Epidermal melanocyte (primary cell): Measurements from ENCODE around the gene PTGES.

Source experiments
- DNase-seq: peaks from one replicate; pipeline ENCODE4 v3.0.0; 2011; ENCODE audit warnings: low spot score; ENCODE audit not compliant: insufficient read length

Gene PTGES

GRCh38 chr9:129746092-129746777 lies 6.6 kb downstream of the PTGES start:
- DNase-seq: no peak

GRCh38 chr9:129745200-129745599 lies 7.6 kb downstream of the PTGES start:
- DNase-seq: no peak

GRCh38 chr9:129740666-129741464 lies 12.0 kb downstream of the PTGES start:
- DNase-seq: no peak

GRCh38 chr9:129740174-129740573 lies 12.7 kb downstream of the PTGES start:
- DNase-seq: no peak

- no peak for DNase-seq
Observed at GRCh38 chr9:129739432-129739831, 13.4 kb downstream of the PTGES start.

- DNase-seq: peak; percentile 66
Observed at GRCh38 chr9:129737479-129738274, 15.2 kb downstream of the PTGES start.

DNA sequence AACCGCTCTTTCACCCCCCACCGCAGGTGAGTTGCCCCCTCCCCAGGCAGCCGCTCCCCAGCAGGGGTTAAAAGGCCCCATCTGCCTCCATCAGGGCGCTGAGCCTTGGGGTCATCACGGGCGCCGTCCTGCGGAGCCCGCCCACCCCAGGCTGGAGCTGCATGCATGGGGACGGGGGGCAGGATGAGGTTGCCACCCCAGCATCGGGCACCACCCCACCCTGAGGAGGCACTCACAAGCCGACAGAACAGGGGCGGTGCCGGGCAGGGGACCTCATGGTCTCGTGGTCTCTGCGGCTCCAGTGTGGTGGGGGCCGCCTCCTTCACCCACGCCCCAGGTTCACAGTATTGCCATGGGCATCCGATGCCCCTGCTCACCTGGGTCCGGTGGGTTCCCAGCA lies 16.5 kb downstream of the PTGES start:
- DNase-seq: no peak

DNA sequence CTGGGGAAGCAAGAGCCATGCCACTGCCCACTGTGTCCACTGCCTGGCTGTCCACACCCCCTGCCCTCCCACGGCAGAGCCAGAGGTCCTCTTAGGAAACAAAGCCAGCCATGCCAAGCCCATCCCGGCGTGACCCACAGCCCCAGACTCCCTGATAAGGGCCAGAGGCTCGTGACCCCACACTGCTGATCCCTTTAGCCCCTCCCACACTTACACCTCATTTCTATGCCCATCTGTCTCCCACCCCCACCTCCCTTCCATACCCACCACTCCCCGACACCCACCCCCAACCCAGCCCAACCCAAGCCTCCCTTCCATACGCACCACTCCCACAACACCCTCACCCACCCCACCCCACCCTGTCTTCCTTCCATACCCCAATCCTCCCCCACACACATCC lies 17.3 kb downstream of the PTGES start:
- no peak for DNase-seq

GRCh38 chr9:129733632-129733953 lies 19.2 kb downstream of the PTGES start:
- no peak for DNase-seq

DNA sequence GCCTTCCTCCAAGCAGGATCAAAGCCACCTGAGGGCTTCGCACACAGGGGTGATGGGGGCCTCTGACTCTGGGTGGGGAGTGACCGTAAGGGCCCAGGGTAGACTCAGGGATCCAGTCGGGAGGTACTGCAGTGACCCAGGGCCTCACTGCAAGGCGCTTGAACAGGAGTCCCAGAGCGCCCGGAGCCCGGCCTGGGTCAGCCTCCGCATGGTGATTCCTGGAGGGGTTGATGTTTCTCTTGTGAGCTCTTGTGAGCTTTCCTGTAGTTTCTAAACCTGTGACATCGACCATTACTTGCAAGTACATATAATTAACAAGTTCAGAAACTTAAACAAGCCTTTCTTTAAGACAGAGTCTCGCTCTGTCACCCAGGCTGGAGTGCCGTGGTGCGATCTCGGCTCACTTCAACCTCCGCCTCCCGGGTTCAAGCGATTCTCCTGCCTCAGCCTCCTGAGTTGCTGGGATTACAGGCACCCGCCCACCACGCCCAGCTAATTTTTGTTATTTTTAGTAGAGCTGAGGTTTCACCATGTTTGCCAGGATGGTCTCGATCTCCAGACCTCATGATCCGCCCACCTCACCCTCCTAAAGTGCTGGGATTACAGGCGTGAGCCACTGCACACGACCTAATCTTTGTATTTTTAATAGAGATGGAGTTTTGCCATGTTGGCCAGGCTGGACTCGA lies 19.8 kb downstream of the PTGES start:
- DNase-seq: no peak

DNA sequence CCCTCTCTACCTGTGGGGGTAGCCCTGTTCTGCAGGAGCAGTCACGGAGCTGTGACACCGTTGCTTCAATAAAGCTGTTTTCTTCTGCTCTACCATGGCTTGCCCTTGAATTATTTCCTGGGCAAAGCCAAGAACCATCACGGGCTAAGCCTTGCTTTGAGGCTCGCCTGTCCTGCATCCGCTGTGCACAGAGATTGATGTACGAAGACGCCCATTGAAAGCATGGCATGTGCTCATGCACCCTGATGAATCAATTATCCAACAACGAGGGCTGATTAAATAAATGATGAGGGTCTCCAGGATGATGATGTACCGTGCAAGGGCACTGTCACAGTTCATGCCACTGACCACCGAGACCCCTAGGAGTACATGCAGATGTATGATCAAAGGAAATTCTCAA lies 20.7 kb downstream of the PTGES start:
- DNase-seq: no peak

- DNase-seq: no peak
Observed at GRCh38 chr9:129731477-129732085, 21.3 kb downstream of the PTGES start.

GRCh38 chr9:129728744-129729143 lies 24.1 kb downstream of the PTGES start:
- DNase-seq: no peak

- DNase-seq: peak; percentile 88
Observed at GRCh38 chr9:129726322-129727160, 26.3 kb downstream of the PTGES start.

DNA sequence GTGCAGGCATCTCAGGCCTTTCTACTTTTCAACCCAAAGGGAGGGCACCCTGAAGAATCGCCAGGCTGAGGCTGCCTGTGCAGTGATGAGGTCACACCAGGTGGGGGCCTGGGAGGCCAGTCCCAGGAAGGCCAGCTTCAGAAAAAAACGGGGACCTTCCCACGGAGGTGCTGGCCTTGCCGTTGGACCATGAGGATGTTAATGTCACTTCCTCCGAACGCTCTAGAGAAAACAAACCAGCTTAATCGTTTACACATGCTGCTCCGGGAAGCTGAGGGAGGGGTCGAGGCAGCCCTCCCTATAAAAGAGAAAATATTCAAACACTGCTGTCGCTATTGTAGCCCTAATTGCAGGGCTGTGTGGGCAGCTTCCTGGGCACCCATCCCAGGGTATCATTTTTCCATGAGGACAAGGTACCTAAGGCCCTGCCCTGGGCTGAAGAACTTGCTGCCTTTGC lies 27.0 kb downstream of the PTGES start:
- no peak for DNase-seq

GRCh38 chr9:129724456-129725190 lies 28.2 kb downstream of the PTGES start:
- no peak for DNase-seq

DNA sequence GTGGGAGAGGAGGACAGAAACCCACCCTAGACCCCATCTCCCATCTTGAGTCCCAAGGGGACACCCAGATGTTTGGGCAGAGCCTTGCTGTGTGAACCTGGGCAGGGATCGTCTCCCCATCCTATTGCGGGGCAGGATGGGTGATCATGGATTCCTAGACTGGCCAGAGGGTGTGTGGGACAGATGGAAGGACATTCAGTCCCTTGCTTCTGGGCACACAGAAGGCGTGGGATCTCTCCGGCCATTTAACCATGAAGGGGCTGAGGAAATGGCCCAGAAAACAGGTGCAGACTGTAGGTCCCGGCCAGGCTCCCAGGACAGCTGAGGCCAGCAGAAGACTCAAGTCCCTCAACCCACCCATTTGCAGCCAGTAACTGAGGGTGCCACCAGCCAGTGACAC lies 29.9 kb downstream of the PTGES start:
- DNase-seq: no peak

DNA sequence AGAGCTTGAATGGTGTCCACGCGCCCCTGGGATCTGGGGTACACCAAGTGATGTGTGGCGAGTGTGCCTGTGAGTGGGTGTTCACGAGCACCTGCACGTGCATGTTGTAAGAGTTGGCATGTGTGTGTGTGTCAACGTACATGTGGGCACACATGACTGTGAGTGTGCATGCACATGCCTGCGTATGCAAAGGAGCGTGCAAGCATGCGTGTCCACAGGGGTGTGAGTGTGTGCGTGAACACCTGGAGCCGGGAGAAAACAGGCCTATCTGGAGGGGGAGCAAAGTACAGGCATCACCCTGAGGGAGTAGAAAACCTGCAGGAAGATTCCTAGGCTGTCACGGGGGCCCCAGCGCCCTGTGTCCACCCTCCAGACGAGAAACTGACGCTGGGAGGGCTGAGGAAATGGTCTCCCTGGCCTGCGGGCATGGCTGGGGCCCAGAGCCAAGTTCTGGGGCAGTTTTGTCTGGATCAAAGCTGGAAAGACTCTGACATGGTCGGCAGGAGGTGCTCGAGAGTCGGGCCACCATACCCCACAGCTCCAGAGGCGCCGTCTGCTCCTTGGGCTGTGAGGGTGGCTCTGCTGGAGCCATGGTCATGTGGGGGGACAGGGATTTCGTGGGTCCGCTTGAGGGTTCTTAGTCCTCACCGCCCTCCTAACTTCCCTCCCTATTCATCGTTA lies 31.8 kb downstream of the PTGES start:
- DNase-seq: no peak
